Astrocyte of the cerebellum (primary cell): Measurements from ENCODE around the gene IL17A.
"Not testable (repeated sequence)": the region's sequence is repeated elsewhere in the genome, so short reads cannot be mapped to it uniquely, and the experiment has no call there.

Experiments
- DNase-seq: peaks from one replicate; pipeline ENCODE4 v3.0.0-alpha.2; 2011; ENCODE audit warnings: low read depth
- H3K4me3 ChIP-seq: 2 replicates; pipeline ENCODE4 v1.5.1; 2011; ENCODE audit warnings: mild to moderate bottlenecking, low read depth, low read length, moderate library complexity
- CTCF ChIP-seq: IDR thresholded peaks from 2 replicates; pipeline ENCODE4 v1.5.1; 2012; ENCODE audit warnings: low read length, low read depth, moderate library complexity, mild to moderate bottlenecking; ENCODE audit errors: missing control alignments
- in situ Hi-C: cut with HindIII; loops from 2 replicates; pipeline ENCODE4 v1.10.0; 2017; ENCODE audit warnings: low sequenced_read_pairs

The IL17A gene

GRCh38 chr6:52161689-52162438 lies 24.3 kb upstream of the IL17A start:
- no peak for TF ChIP-seq CTCF
- H3K4me3 ChIP-seq: no peak overlapping the region
- no peak for DNase-seq
- in situ Hi-C loops: no loop called here

GRCh38 chr6:52162940-52163908 lies 23.0 kb upstream of the IL17A start:
- TF ChIP-seq CTCF: peak; percentile 51
- no peak for DNase-seq
- no peak overlapping the region for H3K4me3 ChIP-seq
- in situ Hi-C loops: no loop called here

- in situ Hi-C loops: no loop called here
- no peak for TF ChIP-seq CTCF
- no peak for DNase-seq
- H3K4me3 ChIP-seq: no peak overlapping the region
These were observed 21.7 kb upstream of the IL17A start for GRCh38 chr6:52164319-52165094.

- no peak overlapping the region for H3K4me3 ChIP-seq
- no peak for DNase-seq
- TF ChIP-seq CTCF: no peak
- in situ Hi-C loops: no loop called here
These were observed 18.9 kb upstream of the IL17A start for GRCh38 chr6:52167267-52167666.

- DNase-seq, in situ Hi-C loops, H3K4me3 ChIP-seq: not testable (repeated sequence)
These were observed 17.8 kb upstream of the IL17A start for GRCh38 chr6:52168351-52168750.

GRCh38 chr6:52174118-52174517 lies 12.1 kb upstream of the IL17A start:
- DNase-seq: no peak
- in situ Hi-C loops: no loop called here

More at GRCh38 chr6:52174118-52174517, 12.1 kb upstream of the IL17A start:
- TF ChIP-seq CTCF: no peak
- H3K4me3 ChIP-seq: no peak overlapping the region
